Activated CD8-positive, alpha-beta memory T cell treated with anti-CD3 and anti-CD28 coated beads, Interleukin-2, amount 10 ng/mL, durations not matched to agents 7 days and 5 days (primary cell): ENCODE results near the gene TIGAR. TPM values are rescaled to one million over a fixed set of nuclear protein-coding genes. Genes with fewer than 3 reads are reported as not detected.

Source experiments
- ATAC-seq: fragments of 150-1000 bp; cut with Tn5 transposase; one replicate; pipeline ENCODE4 v1.10.0; 2021; ENCODE audit warnings: moderate library complexity
- CTCF ChIA-PET: fragments of 350-600 bp; sonication (Branson Sonifier 250); formaldehyde crosslinking; loops from one replicate; lab custom pipeline; 2021; ENCODE audit warnings: antibody characterized with exemption; lab: Charles Lee
- DNase-seq: peaks from one replicate; pipeline ENCODE4 v3.0.0-alpha.2; 2020
- H3K27ac Mint-ChIP-seq: one replicate; pipeline ENCODE4 v1.8.0; 2021; ENCODE audit warnings: mild to moderate bottlenecking, mixed read lengths
- H3K27me3 Mint-ChIP-seq: one replicate; pipeline ENCODE4 v1.8.0; 2021; ENCODE audit warnings: mixed read lengths
- H3K36me3 Mint-ChIP-seq: one replicate; pipeline ENCODE4 v1.8.0; 2021; ENCODE audit warnings: mild to moderate bottlenecking, mixed read lengths
- H3K4me1 Mint-ChIP-seq: one replicate; pipeline ENCODE4 v1.8.0; 2021; ENCODE audit warnings: mixed read lengths
- H3K4me3 Mint-ChIP-seq: one replicate; pipeline ENCODE4 v1.8.0; 2021; ENCODE audit warnings: mild to moderate bottlenecking, moderate library complexity, mixed read lengths
- H3K9me3 Mint-ChIP-seq: one replicate; pipeline ENCODE4 v1.8.0; 2022; ENCODE audit warnings: low read depth, mixed read lengths
- total RNA-seq, 2 experiments: library from RNA; stranded (reverse); gene quantifications; one replicate each; pipeline ENCODE4 v1.2.3, GENCODE V29; 2021

TIGAR gene
- total RNA-seq, 2 experiments from 2014 or later = 7.6 to 18.1 TPM

GRCh38 chr12:4286771-4287317 lies 34.2 kb upstream of the TIGAR start:
- no peak for ATAC-seq
- H3K4me3 Mint-ChIP-seq = no peak overlapping the region
- peak overlapping the region; percentile 25 for H3K27ac Mint-ChIP-seq
- CTCF ChIA-PET = interaction anchor here (1.0 to 6.8 kb wide), 3 partner anchors 10 to 143 kb away, joined by 3 to 38 read pairs (median 6); no protein-coding TSS in a partner anchor
- H3K4me1 Mint-ChIP-seq = peaks cover 95% of the 10 kb centered on the region
- no peaks in the 10 kb centered on the region for H3K27me3 Mint-ChIP-seq
- H3K36me3 Mint-ChIP-seq = peaks cover 93% of the 10 kb centered on the region
- H3K9me3 Mint-ChIP-seq = no peaks in the 10 kb centered on the region
- DNase-seq = no peak

DNA sequence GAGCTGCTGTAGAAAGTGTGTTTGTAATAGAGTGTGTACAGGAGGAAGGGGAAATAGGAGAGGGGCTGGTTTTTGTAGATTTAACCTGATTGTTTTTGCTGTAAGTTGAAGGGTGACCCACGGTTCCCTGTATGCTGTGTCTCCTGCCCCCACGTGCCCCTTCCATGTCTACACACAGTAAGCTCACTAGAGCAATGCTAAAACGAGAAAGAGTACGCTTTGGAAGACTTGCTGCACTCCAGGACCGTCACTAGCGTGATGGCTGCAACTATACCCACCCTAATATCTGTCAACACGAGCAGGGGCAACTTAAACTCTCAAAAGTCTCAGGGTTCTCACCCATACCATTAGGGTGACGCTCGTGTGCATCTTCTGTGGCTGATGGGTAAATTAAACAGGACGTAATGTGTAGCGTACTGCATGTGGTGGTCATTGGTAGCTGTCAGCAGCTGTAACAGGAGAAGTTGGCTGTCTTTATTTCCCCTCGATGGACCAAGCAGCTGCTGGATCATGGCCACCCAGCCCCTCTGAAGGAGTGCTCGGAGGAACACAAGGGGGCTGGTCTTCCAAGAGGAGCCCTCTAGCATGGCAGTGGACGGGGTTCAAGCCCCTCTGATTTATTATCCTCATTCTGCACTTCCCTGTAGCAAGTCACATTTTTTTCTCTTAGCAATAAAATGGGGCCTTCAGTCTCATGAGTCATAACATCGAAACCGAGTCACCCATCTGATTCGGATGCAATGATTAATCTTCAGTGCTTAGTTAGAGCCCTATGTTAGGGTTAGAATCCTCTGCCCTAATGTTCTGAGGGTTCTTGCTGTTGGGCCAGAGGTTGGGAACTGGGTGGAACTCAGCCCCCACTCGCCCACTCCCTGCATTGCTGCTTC lies 33.4 kb upstream of the TIGAR start:
- Mint-ChIP-seq H3K27me3 (no peaks in the 10 kb centered on the region), H3K4me1 (peaks cover 94% of the 10 kb centered on the region), H3K36me3 (peaks cover 91% of the 10 kb centered on the region), H3K4me3 (no peak overlapping the region), H3K27ac (peak overlapping the region; percentile 25), H3K9me3 (no peaks in the 10 kb centered on the region)
- CTCF ChIA-PET = interaction anchor here (1.0 to 6.8 kb wide), 3 partner anchors 9 to 144 kb away, joined by 3 to 38 read pairs (median 6); no protein-coding TSS in a partner anchor
- peak; percentile 37 for ATAC-seq
- no peak for DNase-seq

- Mint-ChIP-seq H3K36me3 (peaks cover 92% of the 10 kb centered on the region), H3K27me3 (no peaks in the 10 kb centered on the region), H3K27ac (peak overlapping the region; percentile 71), H3K4me3 (no peak overlapping the region), H3K9me3 (no peaks in the 10 kb centered on the region), H3K4me1 (peaks cover 96% of the 10 kb centered on the region)
- no peak for ATAC-seq
- CTCF ChIA-PET = interaction anchor here (0.6 to 6.8 kb wide), 3 partner anchors 12 to 304 kb away, joined by 3 to 38 read pairs (median 3); no protein-coding TSS in a partner anchor
- no peak for DNase-seq
Measured at GRCh38 chr12:4288296-4289131, 32.5 kb upstream of the TIGAR start.

GRCh38 chr12:4289231-4289878 lies 31.7 kb upstream of the TIGAR start:
- CTCF ChIA-PET = interaction anchor here (0.6 to 6.8 kb wide), 3 partner anchors 13 to 305 kb away, joined by 3 to 38 read pairs (median 3); no protein-coding TSS in a partner anchor
- peaks cover 93% of the 10 kb centered on the region for H3K36me3 Mint-ChIP-seq
- peak overlapping the region; percentile 50 for H3K27ac Mint-ChIP-seq
- peaks cover 93% of the 10 kb centered on the region for H3K4me1 Mint-ChIP-seq
- DNase-seq = no peak
- no peaks in the 10 kb centered on the region for H3K9me3 Mint-ChIP-seq
- ATAC-seq = no peak
- H3K27me3 Mint-ChIP-seq = no peaks in the 10 kb centered on the region
- no peak overlapping the region for H3K4me3 Mint-ChIP-seq

- Mint-ChIP-seq H3K4me1 (peaks cover 91% of the 10 kb centered on the region), H3K27me3 (no peaks in the 10 kb centered on the region), H3K27ac (peak overlapping the region; percentile 64), H3K4me3 (no peak overlapping the region), H3K9me3 (no peaks in the 10 kb centered on the region), H3K36me3 (peaks cover 93% of the 10 kb centered on the region)
- CTCF ChIA-PET = interaction anchor here (1.4 to 6.8 kb wide), 2 partner anchors 14 kb away, joined by 3 to 38 read pairs; no protein-coding TSS in a partner anchor
- ATAC-seq (no peak), DNase-seq (no peak)
Measured at GRCh38 chr12:4289998-4290790, 30.8 kb upstream of the TIGAR start.

DNA sequence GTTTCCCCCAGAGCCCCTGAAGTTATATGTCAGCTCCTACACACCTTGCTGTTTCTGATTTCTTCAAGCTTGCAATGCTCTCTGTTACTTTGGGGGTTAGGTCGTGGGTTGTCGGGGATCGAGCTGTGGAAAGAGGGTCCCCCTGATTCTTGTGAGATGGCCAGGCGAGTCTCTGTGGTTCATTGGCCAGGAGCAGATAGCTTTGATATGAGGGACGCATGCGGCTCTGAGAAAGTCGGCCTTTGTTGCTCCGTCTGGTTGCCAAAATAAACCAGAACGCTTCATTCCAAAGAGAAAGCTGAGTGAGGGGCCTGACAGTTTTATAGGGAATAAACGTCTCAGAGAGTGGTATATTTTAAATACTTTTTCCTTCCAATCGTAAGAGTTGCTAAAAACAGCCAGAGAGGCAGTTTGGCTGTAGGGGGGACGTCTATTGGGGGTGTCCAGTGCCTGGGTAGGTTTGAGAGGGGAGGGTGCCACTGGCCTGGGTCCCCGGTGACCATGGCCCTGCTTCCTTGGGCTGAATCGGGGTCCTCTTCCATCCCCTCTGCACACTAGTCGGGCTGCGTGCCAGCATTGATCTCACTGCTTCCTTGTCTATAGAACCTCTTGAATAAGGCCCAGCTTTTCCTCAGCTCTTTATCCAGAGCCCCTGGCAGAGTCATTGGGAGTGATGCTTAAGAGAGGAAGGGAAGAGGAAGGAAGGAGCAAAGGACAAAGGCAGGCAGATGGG lies 28.5 kb upstream of the TIGAR start:
- no peak for DNase-seq
- no peaks in the 10 kb centered on the region for H3K27me3 Mint-ChIP-seq
- H3K36me3 Mint-ChIP-seq = peaks cover 88% of the 10 kb centered on the region
- CTCF ChIA-PET = interaction anchor here (0.7 to 4.9 kb wide), 4 partner anchors 11 to 407 kb away, joined by 3 to 27 read pairs (median 6); no protein-coding TSS in a partner anchor
- no peak for ATAC-seq
- H3K4me3 Mint-ChIP-seq = no peak overlapping the region
- H3K9me3 Mint-ChIP-seq = no peaks in the 10 kb centered on the region
- H3K27ac Mint-ChIP-seq = peak overlapping the region; percentile 88
- H3K4me1 Mint-ChIP-seq = peaks cover 82% of the 10 kb centered on the region

- DNase-seq = peak; percentile 68
- peak; percentile 81 for ATAC-seq
- no peaks in the 10 kb centered on the region for H3K9me3 Mint-ChIP-seq
- H3K4me3 Mint-ChIP-seq = peak overlapping the region; percentile 25
- H3K4me1 Mint-ChIP-seq = peaks cover 76% of the 10 kb centered on the region
- peak overlapping the region; percentile 88 for H3K27ac Mint-ChIP-seq
- CTCF ChIA-PET = interaction anchor here (1.1 to 4.9 kb wide), 4 partner anchors 17 to 329 kb away, joined by 3 to 27 read pairs (median 4); no protein-coding TSS in a partner anchor
- peaks cover 87% of the 10 kb centered on the region for H3K36me3 Mint-ChIP-seq
- H3K27me3 Mint-ChIP-seq = no peaks in the 10 kb centered on the region
Measured at GRCh38 chr12:4293299-4293965, 27.6 kb upstream of the TIGAR start.

DNA sequence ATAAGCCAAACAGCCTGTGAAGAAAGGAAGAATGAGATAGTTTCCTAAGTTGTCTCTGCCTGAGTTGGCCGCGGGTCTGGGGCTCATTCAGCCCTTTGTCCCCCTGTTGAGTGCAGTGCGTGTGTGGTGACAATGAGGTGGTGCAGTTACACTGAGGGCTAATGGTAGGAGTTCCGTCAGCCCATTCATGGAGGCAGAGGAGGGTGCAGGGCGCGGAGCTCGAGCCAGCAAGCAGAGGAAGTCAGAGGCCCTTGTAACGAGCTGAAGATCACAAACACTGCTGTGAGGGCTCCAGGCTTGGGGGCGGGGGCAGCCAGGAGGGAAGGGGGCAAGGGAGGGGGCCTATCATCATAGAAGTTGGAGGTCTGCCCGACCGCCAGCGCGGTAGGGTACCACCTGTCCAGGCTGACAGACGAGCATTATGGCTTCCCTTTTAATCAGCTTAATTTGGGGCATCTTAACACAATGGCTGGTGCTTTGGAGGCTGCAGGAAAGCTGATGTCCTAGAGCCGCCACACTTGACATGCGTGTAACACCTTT lies 27.0 kb upstream of the TIGAR start:
- peaks cover 85% of the 10 kb centered on the region for H3K36me3 Mint-ChIP-seq
- CTCF ChIA-PET = interaction anchor here (1.1 to 4.9 kb wide), 5 partner anchors 14 to 330 kb away, joined by 3 to 27 read pairs (median 4); no protein-coding TSS in a partner anchor
- no peak overlapping the region for H3K4me3 Mint-ChIP-seq
- H3K9me3 Mint-ChIP-seq = no peaks in the 10 kb centered on the region
- peak overlapping the region; percentile 88 for H3K27ac Mint-ChIP-seq
- H3K4me1 Mint-ChIP-seq = peaks cover 70% of the 10 kb centered on the region
- H3K27me3 Mint-ChIP-seq = no peaks in the 10 kb centered on the region
- DNase-seq = no peak
- peak; percentile 37 for ATAC-seq

GRCh38 chr12:4296751-4297150 lies 24.3 kb upstream of the TIGAR start:
- DNase-seq = no peak
- no peak for ATAC-seq
- Mint-ChIP-seq H3K9me3 (no peaks in the 10 kb centered on the region), H3K27ac (no peak overlapping the region), H3K27me3 (no peaks in the 10 kb centered on the region), H3K4me3 (no peak overlapping the region), H3K4me1 (peaks cover 54% of the 10 kb centered on the region), H3K36me3 (peaks cover 86% of the 10 kb centered on the region)
- CTCF ChIA-PET = interaction anchor here (1.6 to 4.9 kb wide), 2 partner anchors 9 to 21 kb away, joined by 6 to 27 read pairs; no protein-coding TSS in a partner anchor

DNA sequence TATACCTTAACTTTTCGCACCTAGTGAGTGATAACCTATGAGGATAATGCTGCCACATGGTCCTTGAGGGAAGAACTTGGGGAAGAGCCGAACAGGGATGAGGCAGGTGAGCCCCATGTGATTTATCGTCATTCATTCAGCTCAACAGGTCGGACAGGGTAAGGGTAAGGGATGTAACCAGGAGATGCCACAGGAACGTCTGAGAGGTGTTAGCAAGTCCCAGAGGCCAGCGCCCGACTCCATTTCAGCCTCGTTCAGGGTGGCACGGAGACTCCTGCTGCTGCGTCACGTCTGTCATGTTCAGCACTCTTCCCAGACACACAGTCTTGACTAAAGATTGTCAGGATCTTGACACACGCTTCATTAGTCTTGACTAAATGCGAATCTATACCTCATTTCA lies 23.4 kb upstream of the TIGAR start:
- Mint-ChIP-seq H3K27ac (peak overlapping the region; percentile 62), H3K4me1 (peaks cover 52% of the 10 kb centered on the region), H3K36me3 (peaks cover 88% of the 10 kb centered on the region), H3K4me3 (no peak overlapping the region), H3K27me3 (no peaks in the 10 kb centered on the region), H3K9me3 (no peaks in the 10 kb centered on the region)
- no peak for DNase-seq
- CTCF ChIA-PET = interaction anchor here (1.2 to 1.6 kb wide), 2 partner anchors 10 to 21 kb away, joined by 6 read pairs; no protein-coding TSS in a partner anchor
- no peak for ATAC-seq
